GM23248 (cell line): Measurements from ENCODE around the gene AGO3. TPM values are rescaled to one million over a fixed set of nuclear protein-coding genes. Genes with fewer than 3 reads are reported as not detected.

Source experiments
- DNase-seq: peaks from one replicate; pipeline ENCODE4 v3.0.0-alpha.2; 2015
- H2AFZ ChIP-seq: fragments of 200-600 bp; sonication (generic); 2 replicates; pipeline ENCODE4 v1.6.1; 2016; ENCODE audit warnings: antibody characterized with exemption
- H3F3A ChIP-seq: fragments of 200-600 bp; sonication (generic); 2 replicates; pipeline ENCODE4 v1.6.1; 2016; ENCODE audit warnings: mild to moderate bottlenecking, antibody characterized with exemption, mixed run types; ENCODE audit not compliant: insufficient read depth
- H3K27ac ChIP-seq: fragments of 200-600 bp; sonication (generic); 2 replicates; pipeline ENCODE4 v1.5.1; 2016; ENCODE audit warnings: mild to moderate bottlenecking
- H3K27me3 ChIP-seq: fragments of 200-600 bp; sonication (generic); replicated peaks from 2 replicates; pipeline ENCODE4 v1.6.1; 2016; ENCODE audit warnings: mild to moderate bottlenecking; ENCODE audit not compliant: insufficient read depth
- H3K36me3 ChIP-seq: fragments of 200-600 bp; sonication (generic); 2 replicates; pipeline ENCODE4 v1.6.1; 2016; ENCODE audit warnings: low read depth, mild to moderate bottlenecking
- H3K4me1 ChIP-seq: fragments of 200-600 bp; sonication (generic); 2 replicates; pipeline ENCODE4 v1.6.1; 2016; ENCODE audit warnings: mild to moderate bottlenecking; ENCODE audit not compliant: insufficient read depth
- H3K4me2 ChIP-seq: fragments of 200-600 bp; sonication (generic); one replicate; pipeline ENCODE4 v1.6.1; 2016; ENCODE audit warnings: mild to moderate bottlenecking; ENCODE audit not compliant: unreplicated experiment
- H3K4me3 ChIP-seq: fragments of 200-600 bp; sonication (generic); 2 replicates; pipeline ENCODE4 v1.5.1; 2016; ENCODE audit warnings: mild to moderate bottlenecking
- H3K79me2 ChIP-seq: fragments of 200-600 bp; sonication (generic); 2 replicates; pipeline ENCODE4 v1.6.1; 2016; ENCODE audit warnings: mild to moderate bottlenecking; ENCODE audit not compliant: insufficient read depth
- H3K9ac ChIP-seq: fragments of 200-600 bp; sonication (generic); 2 replicates; pipeline ENCODE4 v1.6.1; 2016; ENCODE audit warnings: mild to moderate bottlenecking
- H3K9me2 ChIP-seq: fragments of 200-600 bp; sonication (generic); 2 replicates; pipeline ENCODE4 v1.6.1; 2016; ENCODE audit warnings: mixed run types, mild to moderate bottlenecking, moderate library complexity; ENCODE audit not compliant: insufficient read depth
- H3K9me3 ChIP-seq: fragments of 200-600 bp; sonication (generic); one replicate; pipeline ENCODE4 v1.6.1; 2017; ENCODE audit warnings: low read depth
- H4K20me1 ChIP-seq: fragments of 200-600 bp; sonication (generic); 2 replicates; pipeline ENCODE4 v1.6.0; 2016; ENCODE audit not compliant: insufficient read depth
- EZH2 ChIP-seq: fragments of 200-600 bp; sonication (generic); IDR thresholded peaks from 2 replicates; pipeline ENCODE4 v1.6.1; 2018; ENCODE audit warnings: antibody characterized with exemption, mild to moderate bottlenecking; ENCODE audit not compliant: insufficient read depth, poor library complexity, severe bottlenecking
- EZH2phosphoT487 ChIP-seq: fragments of 200-600 bp; sonication (generic); IDR thresholded peaks from 2 replicates; pipeline ENCODE4 v1.6.1; 2018; ENCODE audit warnings: antibody characterized with exemption, moderate library complexity, mild to moderate bottlenecking, low read depth; ENCODE audit not compliant: insufficient read depth
- WGBS, 2 experiments: methylation state at CpG; one replicate each; pipeline ENCODE4 v1.1.6; 2015 to 2017; ENCODE audit warnings: low lambda C conversion rate in 2 of 2, low coverage in 1 of 2; ENCODE audit errors: missing lambda C conversion rate in 2 of 2; 5-methylcytosine and 5-hydroxymethylcytosine counted together
- in situ Hi-C: fragments of 300-500 bp; cut with MboI; formaldehyde crosslinking; loops from 2 replicates; pipeline ENCODE4 v1.15.0; 2020
- polyA plus RNA-seq: library from polyadenylated mRNA; unstranded; fragments of >200 nt; fragmentation: Nextera tagmentation; extraction: Ambion mirVana; gene quantifications from 2 replicates; pipeline ENCODE4 v1.2.1, GENCODE V29; 2016
- total RNA-seq: library from RNA; depleted of rRNA; stranded (reverse); fragments of >200 nt; shearing (Covaris generic); gene quantifications from 2 replicates; pipeline ENCODE4 v1.2.3, GENCODE V29; 2014

Gene AGO3
- total and polyA plus RNA-seq, 2 experiments from 2014 or later = 7.9 to 14.2 TPM

GRCh38 chr1:35894656-35895055 lies 36.2 kb upstream of the AGO3 start:
- Histone ChIP-seq H3K4me1 (no peaks in the 10 kb centered on the region), H3K27ac (no peak overlapping the region), H3K27me3 (no peaks in the 10 kb centered on the region), H3K9ac (no peak overlapping the region), H2AFZ (no peak overlapping the region), H3K4me2 (no peak overlapping the region), H3K9me3 (no peaks in the 10 kb centered on the region), H4K20me1 (no peaks in the 10 kb centered on the region), H3K36me3 (peaks cover 7% of the 10 kb centered on the region; the same call in 1 of the 2 replicates), H3K4me3 (no peak overlapping the region), H3F3A (no peaks in the 10 kb centered on the region), H3K9me2 (no peaks in the 10 kb centered on the region), H3K79me2 (no peaks in the 10 kb centered on the region)
- in situ Hi-C loops = no loop called here
- no peak for DNase-seq
- TF ChIP-seq EZH2 (no peak), EZH2phosphoT487 (no peak)
- WGBS, 2 experiments = 91 to 100% methylated on average over 1 of the region's 1 CpG

GRCh38 chr1:35899941-35900340 lies 31.0 kb upstream of the AGO3 start:
- H3K4me1 ChIP-seq = no peaks in the 10 kb centered on the region
- no peak overlapping the region for H3K4me2 ChIP-seq
- H3K9me2 ChIP-seq = no peaks in the 10 kb centered on the region
- H3K4me3 ChIP-seq = no peak overlapping the region
- no peak for DNase-seq
- H3F3A ChIP-seq = no peaks in the 10 kb centered on the region
- no peak for TF ChIP-seq EZH2
- no peak for TF ChIP-seq EZH2phosphoT487
- in situ Hi-C loops = no loop called here
- H3K9ac ChIP-seq = no peak overlapping the region
- H3K27me3 ChIP-seq = no peaks in the 10 kb centered on the region
- H3K27ac ChIP-seq = no peak overlapping the region
- H3K79me2 ChIP-seq = no peaks in the 10 kb centered on the region
- no peak overlapping the region for H2AFZ ChIP-seq
- no peaks in the 10 kb centered on the region; the same call in 1 of the 2 replicates for H3K36me3 ChIP-seq
- no peaks in the 10 kb centered on the region for H4K20me1 ChIP-seq
- no peaks in the 10 kb centered on the region for H3K9me3 ChIP-seq

- Histone ChIP-seq H3K9me2 (no peaks in the 10 kb centered on the region), H4K20me1 (no peaks in the 10 kb centered on the region), H3K4me3 (no peak overlapping the region), H3K9ac (no peak overlapping the region), H3K9me3 (no peaks in the 10 kb centered on the region), H2AFZ (no peak overlapping the region), H3K79me2 (no peaks in the 10 kb centered on the region), H3K4me2 (no peak overlapping the region), H3K4me1 (no peaks in the 10 kb centered on the region), H3F3A (no peaks in the 10 kb centered on the region), H3K36me3 (no peaks in the 10 kb centered on the region; the same call in 1 of the 2 replicates), H3K27ac (no peak overlapping the region), H3K27me3 (no peaks in the 10 kb centered on the region)
- no peak for DNase-seq
- WGBS, 2 experiments = 92 to 95% methylated on average over 9 of the region's 9 CpGs
- TF ChIP-seq EZH2 = no peak
- no peak for TF ChIP-seq EZH2phosphoT487
- in situ Hi-C loops = no loop called here
Observed at GRCh38 chr1:35901235-35901634, 29.7 kb upstream of the AGO3 start.

GRCh38 chr1:35902671-35903070 lies 28.2 kb upstream of the AGO3 start:
- Histone ChIP-seq H3K27ac (no peak overlapping the region), H3K9me2 (no peaks in the 10 kb centered on the region), H3K4me2 (no peak overlapping the region), H4K20me1 (no peaks in the 10 kb centered on the region), H2AFZ (no peak overlapping the region), H3K4me1 (no peaks in the 10 kb centered on the region), H3K9me3 (no peaks in the 10 kb centered on the region), H3K36me3 (peaks cover 2% of the 10 kb centered on the region; the same call in 1 of the 2 replicates), H3K27me3 (no peaks in the 10 kb centered on the region), H3K79me2 (no peaks in the 10 kb centered on the region), H3K4me3 (no peak overlapping the region), H3K9ac (no peak overlapping the region), H3F3A (no peaks in the 10 kb centered on the region)
- TF ChIP-seq EZH2phosphoT487 = no peak
- TF ChIP-seq EZH2 = no peak
- no peak for DNase-seq
- in situ Hi-C loops = no loop called here
- 67 to 76% methylated on average over 2 of the region's 2 CpGs for WGBS, 2 experiments

- in situ Hi-C loops = no loop called here
- no peaks in the 10 kb centered on the region for H3K4me1 ChIP-seq
Observed at GRCh38 chr1:35914717-35915116, 16.2 kb upstream of the AGO3 start.

More at GRCh38 chr1:35914717-35915116, 16.2 kb upstream of the AGO3 start:
- DNase-seq = no peak
- Histone ChIP-seq H3K9me2 (no peaks in the 10 kb centered on the region), H3K36me3 (peaks cover 31% of the 10 kb centered on the region; the same call in 1 of the 2 replicates), H3K27me3 (no peaks in the 10 kb centered on the region), H3K79me2 (no peaks in the 10 kb centered on the region), H3K27ac (no peak overlapping the region), H3K4me3 (no peak overlapping the region), H2AFZ (no peak overlapping the region), H3F3A (no peaks in the 10 kb centered on the region), H3K9ac (no peak overlapping the region), H4K20me1 (no peaks in the 10 kb centered on the region), H3K4me2 (no peak overlapping the region), H3K9me3 (no peaks in the 10 kb centered on the region)
- TF ChIP-seq EZH2phosphoT487 (no peak), EZH2 (no peak)
- 89 to 96% methylated on average over 1 of the region's 1 CpG for WGBS, 2 experiments
